NCI-H226 (cell line): ENCODE data around the gene ATP6V1C2.

ENCODE experiments used
- DNase-seq: peaks from one replicate; pipeline ENCODE4 v3.0.0-alpha.2; 2015

Gene ATP6V1C2

DNA sequence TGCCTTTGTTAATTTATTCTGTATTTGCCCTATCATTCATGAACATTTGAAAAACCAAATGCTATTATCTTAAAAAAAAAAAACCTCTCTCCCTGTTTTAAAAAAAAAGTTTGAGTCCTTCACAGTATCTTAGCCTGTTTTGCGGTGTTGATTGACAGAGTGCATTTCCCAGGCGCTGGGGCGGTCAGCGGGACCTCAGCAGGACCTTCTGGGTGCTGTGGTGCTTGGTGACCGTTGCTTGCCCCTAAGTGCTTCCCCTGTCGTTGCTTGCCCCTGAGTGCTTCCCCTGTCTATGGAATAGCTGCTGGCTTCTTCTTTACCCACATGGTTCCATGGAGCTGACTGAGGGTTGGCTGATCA, 12.1 kb downstream of the ATP6V1C2 start:
- DNase-seq = no peak

DNA sequence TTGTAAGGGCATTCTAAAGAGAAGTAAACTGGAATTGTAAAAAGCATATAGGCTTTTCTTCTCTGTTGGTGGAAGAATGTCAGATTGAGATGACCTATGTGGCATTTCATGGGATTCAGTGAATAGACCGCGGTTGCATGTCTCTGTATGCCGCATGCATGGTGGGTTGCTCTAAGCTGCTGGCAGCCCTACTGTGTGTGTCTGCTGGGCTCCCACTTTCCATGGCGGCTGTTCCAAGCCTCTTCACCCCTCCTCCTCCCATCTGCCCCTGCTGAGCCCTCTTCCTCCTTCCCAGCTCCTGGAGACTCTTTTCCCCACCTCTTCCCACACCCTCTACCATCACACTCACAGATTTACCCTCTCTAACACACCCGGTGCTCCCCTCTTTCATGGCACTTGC, 12.6 kb downstream of the ATP6V1C2 start:
- DNase-seq = no peak

DNA sequence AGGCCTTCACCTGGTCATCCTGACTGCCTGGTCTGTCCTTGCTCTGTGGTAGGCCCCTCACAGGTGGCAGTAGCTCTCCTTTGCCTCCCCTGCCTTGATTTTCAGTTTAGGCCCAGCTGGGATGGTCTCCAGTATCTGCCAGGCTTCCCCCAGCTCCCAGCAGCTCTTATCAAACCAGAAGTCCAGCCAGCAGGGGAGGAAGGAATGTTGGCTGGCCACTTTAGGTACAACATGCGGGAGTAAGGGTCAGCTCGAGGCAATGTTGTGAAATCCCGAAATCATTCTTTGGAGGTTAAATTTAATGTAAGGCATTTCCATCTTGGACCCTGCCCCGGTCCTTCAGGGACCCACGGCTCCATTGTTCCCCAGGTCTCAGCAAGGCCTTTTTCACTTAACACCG, 16.8 kb downstream of the ATP6V1C2 start:
- DNase-seq = no peak

DNA sequence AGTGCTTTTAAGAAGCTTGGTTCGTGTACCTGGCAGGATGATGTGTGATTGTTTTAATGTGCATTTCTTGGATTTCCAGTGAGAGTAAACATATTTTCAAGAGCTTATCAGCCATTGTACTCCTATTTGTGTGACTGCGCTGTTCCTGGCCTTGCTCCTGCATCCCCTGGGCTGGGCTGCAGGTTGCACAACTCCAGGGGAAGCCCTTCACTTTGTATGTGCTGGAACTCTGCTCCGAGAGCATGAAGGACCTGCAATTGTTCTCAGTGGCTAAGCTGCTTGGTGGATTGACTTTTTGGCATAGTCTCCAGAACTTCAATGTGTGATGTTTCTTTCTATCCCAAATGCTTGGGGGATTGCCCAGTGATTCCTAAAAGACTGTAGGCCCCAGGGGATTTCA, 18.8 kb downstream of the ATP6V1C2 start:
- DNase-seq = no peak

DNA sequence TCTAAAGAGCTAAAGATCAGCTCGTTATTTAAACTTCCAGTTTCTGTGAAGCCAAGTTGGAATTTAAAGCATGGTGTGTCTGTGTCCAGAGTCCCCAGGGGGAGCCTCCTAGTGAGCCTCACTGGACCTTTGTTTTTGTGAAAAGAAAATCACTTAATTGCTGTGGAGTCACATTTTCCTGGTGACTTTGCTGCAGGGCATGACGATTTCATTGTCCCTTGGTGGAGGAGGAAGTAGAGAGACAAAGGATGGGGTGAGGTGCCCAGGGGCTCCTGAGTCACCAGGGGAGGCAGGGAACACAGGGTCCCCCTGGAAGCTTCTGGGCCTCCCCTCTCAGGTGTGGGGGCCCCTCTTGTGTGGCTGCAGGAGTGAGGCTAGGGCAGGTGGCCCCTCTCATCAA, 19.7 kb downstream of the ATP6V1C2 start:
- no peak for DNase-seq

DNA sequence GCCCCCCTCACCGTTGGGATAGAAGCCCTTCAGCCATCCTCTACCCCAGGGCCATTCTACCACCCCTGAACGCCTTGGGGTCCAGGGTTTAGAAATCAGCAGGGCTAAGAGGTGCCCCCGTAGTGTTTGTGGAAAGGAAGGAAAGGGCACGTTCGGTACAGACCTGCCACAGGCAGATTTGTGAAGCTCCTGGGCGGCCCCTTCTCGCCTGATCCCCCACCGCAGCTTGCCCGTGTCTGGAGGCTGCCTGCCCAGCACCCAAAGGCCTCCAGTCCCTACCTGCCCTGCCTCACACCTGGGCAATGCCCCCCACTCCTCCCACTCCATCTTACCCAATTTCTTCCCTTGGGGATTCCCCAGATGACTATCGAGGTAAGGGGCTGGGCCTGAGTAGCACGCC, 21.2 kb downstream of the ATP6V1C2 start:
- no peak for DNase-seq

DNA sequence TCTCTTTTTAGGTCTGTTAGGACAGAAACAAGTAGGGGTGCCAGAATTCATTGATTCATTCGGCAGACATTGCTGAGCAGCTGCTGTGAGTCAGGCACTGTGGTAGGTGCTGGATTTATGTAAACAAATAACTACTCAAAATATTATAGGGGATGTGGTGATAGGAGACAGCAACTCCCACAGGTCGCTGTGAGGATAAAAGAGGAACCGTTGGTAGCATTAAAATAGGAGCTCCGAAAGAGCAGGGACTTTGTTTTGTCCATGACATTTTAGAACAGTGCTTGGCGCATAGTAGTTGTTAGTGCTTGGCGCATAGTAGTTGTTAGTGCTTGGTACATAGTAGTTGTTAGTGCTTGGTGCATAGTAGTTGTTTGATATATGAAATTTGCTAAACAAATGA, 29.2 kb downstream of the ATP6V1C2 start:
- DNase-seq = no peak

DNA sequence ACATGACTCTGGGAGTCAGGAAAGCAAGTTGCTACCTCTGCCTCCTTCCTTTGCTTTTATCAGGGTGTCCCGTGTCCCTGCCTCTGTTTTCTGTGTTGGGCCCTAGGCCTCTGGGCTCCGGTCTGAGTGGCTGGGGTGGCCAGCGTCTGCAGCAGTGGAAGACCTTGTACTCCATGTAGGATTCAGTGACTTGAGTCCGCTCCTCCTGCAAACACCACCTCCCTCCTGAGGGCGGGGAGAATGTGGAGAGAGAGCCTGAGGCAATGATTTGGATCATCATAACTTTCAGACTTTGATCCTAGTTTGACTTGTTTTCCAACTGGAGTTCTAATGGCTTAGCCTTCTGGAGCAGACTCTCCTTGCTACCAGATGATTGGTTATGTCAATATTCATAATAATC, 30.8 kb downstream of the ATP6V1C2 start:
- no peak for DNase-seq

DNA sequence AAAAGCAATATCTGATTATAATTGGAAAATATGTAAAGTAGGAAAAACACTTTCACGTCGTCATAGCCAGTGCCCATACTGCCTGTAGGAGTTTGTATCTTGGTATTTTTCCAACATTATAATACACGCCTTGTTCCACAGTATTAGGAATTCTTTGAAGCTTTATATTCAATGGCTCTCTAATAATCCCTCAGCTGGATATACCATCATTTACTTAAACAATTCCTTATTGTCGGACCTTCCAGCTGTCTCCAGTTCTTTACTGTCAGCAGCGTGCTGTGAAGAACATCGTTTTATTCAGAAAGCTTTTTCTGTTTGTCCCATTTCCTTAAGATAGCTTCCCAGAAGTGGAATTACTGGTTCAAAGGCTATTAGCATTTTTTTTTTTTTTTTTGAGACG, 31.7 kb downstream of the ATP6V1C2 start:
- no peak for DNase-seq

DNA sequence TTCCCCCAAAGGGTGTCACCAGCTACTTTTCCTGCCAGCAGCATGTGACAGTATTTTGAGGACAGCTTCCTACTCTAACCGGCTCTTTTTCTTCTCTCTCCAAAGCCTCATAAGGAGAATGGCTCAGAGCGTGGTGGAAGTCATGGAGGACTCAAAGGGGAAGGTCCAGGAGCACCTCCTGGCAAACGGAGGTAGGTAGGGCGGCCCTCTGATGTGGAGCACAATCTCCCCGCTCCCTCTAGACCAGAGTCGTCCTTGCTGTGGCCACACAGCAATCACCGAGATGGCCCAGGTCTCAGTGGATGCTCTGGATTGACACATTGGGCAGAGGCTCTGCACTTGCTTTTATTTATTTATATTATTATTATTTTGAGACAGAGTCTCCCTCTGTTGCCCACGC, 32.4 kb downstream of the ATP6V1C2 start:
- no peak for DNase-seq

DNA sequence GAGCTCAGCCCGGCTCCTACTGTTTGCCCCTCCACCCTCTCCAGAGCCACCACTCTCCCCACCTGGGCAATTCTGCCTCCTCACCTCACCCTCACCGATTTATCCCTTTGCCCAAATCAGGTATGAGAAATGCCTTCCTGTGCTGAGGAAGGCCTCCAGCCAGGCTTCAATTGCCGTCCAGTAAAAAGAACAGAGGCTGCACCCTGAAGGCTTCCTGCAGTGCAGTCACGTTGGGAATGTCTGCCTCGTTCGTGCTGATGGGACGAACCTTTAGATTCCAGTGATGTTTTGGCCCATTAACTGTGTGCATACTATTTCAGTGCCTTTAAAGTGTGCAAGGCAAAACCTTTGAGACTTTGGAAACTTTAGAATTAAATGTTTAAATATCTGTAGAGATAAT, 34.2 kb downstream of the ATP6V1C2 start:
- DNase-seq = no peak

DNA sequence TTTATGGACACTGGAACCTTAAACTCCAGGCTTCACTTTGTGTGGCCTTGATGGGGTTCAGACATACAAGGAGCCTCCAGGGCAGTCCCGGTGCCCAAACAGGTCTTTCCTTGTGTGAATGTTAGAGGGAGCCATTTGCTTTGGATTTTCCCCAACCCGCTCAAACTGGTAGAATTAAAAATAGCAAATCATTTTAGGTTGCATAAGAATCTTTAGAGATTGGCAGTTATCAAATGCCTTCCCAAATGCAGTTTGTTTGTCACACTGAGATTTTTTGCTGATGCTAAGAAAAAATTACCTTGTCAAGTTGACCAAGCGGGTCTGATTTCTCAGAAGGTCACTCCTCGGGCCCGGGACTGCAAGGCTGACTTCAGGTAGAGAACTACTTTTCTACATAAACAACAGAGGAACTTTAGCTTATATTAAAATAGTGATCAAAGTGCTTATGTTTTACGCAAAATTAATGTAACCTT, 36.4 kb downstream of the ATP6V1C2 start:
- no peak for DNase-seq

DNA sequence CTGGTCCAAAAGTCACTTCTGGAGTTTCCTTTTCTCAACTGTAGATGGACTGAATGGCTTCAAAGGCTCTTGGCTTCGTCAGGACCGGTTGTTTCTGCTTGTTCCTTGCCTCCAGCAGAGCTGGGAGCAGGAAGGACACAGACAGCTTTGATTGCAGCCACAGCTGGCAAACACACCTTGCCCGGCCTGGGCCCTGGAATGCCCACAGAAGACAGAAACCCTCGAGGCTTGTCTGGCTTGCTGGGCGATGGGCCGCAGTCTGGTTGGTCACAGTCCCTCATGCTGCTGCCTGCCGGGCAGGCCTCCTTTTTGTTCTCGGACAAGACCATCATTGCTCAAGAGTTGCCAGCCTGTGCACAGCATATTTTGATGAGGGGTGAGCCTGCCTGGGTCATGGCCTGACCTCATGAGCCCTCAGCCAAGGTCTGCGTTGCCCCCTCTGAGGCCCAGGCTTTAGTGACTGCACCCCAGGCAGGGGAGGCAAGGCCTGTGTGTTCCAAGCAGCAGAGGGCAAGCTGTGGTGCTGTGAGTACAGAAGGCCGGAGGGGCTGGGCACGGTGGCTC, 37.8 kb downstream of the ATP6V1C2 start:
- DNase-seq = no peak

DNA sequence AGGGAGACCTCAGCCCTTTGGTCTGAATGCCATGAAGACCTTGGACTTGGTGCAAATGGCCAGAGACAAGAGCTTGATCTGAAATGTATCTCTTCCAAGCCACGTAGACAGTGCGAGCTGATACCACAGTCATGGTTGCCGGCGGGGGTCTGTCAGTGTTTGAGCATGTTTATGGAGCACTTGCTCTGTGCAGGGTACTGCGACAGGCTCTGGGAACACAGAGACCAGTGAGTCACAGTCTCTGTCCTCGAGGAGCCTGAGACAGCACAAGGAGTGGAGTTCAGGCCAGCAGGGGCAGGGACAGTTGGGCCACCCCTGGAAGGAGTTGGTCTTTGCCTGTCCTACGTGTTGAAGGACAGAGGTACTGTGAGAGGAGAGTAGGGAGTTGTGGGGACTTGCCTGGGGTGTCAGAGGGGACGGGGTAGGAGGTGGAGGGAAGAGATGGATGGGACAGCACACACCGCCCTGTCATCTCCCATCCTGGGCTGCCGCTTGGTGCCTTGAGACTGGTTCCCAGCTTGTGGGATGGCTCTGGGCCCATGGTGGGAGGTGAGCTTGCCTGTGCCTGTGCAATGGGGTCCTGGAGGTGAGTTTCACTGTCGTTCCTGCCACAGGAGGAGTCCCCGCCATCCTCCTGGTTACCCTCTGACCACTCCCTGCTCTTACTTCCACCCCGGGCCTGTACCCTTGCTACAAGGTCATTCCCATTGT, 39.5 kb downstream of the ATP6V1C2 start:
- no peak for DNase-seq

DNA sequence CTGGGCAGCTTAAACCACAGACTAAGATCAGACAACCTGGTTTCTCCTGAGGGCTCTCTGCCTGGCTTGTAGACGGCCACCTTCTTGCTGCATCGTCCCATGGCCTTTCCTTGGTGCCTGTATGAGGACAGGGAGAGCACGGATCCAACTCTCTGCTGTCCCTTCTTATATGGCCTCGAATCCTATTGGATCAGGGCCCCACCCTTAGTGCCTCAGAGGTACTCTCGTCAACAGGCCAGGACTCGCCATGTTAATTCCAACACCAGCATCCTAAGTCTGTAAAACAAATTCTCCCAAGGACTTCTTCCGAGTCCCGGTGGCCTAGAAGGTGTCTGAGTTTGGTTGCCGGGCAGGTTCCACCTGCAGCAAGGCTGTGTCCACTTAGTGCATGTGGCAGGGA, 40.2 kb downstream of the ATP6V1C2 start:
- no peak for DNase-seq

DNA sequence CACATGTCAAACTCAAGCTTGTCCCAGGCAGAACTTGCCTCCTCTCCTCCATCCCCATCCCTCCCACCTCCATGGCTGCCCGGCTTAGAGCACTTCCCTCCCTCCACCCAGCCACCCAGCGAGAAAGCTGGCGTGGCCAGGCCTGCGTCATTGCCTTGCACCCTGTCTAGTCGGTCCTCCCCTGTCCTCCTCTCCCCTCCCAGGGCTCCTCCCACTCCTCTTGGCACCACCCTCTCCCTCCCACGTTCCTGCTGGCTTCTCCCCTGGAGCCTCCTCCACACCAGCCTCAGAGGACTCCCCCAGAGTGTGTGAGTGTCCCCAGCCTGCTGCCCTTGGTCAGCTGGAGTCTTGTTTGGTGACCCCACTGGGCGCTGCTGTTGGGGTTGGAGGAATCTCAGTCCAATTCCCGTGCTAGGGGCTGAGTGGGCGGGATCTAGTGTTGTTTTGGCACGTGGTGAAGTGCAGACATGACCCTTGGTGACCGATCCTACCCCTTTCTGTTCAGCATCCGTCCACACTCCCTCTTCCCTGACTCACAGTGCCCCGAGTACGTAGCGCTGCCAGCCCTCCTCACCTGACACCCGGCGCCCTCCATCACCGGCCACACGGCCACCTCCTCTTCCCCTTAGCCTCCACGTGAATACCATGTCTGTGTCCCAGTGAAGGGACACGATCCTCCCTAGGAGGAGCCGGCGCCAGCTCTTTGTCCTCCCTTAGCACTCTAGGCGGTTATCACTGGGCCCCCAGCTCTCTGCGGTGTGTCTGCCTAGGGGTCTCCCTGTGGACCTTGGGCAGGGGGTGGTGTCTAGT, 41.4 kb downstream of the ATP6V1C2 start:
- DNase-seq = no peak

DNA sequence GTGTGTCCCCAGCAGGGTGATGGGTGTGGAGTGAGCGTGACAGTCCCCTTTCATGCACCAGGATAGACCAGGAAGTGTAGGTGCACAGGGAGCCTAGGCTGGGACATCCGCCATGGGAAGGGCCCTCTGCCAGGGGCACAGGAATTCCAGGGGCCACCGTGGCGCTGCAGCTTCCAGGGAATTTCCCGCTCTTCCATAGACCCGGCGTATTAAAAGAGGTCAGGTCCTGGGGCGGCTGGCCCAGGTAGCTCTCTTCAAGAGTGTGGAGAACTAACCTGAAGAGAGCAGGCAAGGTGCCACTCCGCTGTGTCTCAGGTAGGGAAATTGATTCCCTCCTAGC, 42.0 kb downstream of the ATP6V1C2 start:
- DNase-seq = no peak

DNA sequence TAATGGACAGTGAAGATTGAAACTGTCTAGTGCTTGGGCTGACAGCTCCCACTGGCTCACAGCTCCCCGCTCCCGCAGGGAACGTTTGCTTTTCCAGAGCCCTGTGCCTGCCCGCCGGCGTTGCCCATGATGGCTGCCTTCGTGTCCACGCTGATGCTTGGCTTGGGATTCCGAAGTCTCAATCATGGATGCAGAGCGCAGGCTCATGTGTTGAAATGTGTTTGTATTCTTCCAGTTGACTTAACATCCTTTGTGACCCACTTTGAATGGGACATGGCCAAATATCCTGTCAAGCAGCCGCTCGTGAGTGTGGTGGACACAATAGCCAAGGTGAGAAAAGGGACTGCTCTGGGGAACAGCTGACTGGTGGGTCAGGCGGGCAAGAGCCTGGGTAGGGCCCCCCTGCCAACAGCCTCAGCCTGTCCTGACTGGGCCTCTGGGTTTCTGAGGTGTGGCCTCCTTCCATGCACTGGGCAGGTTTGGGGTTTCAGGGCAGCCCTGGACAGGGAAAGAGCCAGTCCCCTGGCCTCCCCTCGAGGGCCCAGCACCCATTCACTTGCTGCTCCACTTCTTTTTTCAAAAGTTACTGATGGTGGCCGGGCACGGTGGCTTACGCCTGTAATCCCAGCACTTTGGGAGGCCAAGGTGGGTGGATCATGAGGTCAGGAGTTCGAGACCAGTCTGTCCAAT, 42.8 kb downstream of the ATP6V1C2 start:
- no peak for DNase-seq

DNA sequence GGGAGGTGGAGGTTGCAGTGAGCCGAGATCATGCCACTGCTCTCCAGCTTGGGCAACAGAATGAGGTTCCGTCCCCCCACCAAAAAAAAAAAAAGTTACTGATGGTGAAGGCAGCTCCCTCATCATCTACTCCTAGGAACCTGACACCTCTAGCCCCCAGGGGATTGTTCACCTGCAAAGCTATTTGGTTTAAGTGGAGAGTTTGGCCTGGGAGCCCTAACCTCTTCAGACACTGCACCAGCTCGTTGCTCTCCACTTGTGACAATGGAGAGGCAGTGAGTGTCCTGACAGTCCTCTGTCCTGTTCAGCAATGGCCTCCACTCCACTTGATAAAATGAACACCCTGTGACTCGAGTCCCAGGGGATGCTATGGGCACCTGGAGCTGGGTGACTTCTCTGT, 43.5 kb downstream of the ATP6V1C2 start:
- no peak for DNase-seq

DNA sequence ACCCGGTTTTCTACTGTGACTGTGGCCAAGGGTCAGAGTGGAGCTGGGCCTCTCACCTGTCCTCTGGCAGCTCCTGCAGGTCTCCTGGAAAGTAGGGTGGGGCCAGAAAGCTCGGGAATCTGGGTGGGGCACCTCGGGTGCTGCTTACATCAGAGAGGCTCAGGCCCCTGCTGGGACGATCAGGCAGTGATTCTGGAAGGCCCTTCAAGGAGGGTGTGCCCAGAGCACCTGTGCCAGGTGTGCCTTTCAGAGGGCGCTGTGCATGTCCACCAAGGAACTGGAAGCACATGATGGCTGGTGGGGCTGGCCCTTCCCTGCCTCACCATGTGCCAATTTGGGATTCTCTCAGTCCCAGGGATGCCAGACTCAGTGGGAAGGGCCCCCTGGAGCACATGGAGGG, 44.0 kb downstream of the ATP6V1C2 start:
- DNase-seq = no peak

DNA sequence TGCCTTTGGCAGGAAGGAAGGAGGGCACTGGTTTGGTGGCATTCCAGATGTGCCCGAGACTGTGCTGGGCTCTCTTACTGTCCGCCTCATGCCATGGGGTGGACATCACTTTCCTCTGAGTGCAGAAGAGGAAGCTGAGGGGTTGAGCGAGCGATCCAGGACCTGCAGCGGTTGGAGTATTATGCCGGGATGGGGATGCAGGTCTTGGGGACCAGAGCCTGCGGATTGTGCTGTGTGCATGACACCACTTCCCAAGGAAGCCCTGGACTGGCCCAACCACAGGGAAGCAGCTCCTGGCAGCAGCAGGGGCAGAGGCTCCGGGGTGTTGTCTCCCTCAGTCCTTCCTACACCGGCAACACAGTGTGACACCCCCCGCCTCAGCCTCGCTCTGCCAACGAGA, 44.5 kb downstream of the ATP6V1C2 start:
- no peak for DNase-seq

DNA sequence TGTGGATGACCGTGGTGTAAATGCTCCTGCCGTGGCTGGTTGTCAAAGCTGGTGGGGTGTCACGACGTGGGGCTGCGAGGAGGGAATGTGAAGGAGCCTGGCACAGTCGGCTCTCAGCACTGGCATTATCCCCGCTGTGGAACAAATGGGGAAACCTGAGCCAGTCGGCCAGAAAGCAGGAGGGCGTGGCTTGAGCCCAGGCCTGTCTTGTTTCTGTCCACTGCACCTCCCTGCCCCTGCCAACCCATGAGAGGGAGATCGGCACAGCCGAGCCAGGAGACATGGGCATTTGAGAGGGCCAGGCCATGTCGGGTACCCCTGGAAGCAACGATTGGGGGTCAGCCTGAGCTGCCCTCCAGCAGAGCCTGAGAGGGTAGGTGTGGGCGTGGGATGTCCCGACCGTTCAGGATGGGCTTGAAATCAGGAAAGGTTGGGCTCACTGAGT, 46.7 kb downstream of the ATP6V1C2 start:
- DNase-seq = no peak

DNA sequence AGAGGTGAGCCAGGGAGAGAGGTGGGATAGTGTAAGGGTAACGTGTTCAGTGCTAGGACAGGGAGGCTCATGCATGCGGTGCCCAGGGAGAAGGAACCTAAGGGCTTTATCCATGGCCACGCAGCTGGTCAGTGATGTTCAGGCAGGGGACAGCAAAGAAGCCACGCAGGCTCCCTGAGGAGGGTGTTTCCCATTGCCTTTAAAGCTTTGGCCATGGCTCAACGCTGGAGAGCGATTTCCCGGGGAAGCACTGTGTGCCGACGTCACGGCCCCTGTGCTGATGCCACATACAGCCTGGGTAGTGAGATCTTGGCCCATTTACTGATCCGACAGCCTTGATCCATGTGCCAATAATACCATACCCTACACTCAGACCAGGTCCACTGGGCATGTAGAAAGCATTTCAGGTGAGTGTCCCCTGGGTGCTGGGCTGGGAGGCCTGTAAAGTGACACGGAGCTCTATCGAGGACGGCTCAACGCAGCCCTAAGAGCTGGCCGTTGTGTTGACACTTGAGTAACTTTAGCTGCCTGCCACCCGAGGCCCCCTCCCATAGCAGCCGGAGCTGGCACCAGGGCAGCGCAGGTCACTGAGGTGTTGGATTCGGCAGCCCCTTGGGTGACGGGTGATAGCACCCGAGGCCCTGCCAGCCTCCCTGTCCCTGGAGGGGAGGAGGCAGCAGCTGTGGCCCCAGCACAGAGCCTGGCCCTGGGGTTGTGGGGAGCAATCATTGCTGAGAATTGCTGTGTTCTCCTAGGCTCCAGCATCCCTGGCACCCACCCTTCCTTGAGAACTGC, 49.7 kb downstream of the ATP6V1C2 start:
- no peak for DNase-seq
